ENCODE results near the gene EFCAB11.
A peak's percentile ranks its signal among the peaks of the same experiment; 100 is the strongest.

EFCAB11 gene

DNA sequence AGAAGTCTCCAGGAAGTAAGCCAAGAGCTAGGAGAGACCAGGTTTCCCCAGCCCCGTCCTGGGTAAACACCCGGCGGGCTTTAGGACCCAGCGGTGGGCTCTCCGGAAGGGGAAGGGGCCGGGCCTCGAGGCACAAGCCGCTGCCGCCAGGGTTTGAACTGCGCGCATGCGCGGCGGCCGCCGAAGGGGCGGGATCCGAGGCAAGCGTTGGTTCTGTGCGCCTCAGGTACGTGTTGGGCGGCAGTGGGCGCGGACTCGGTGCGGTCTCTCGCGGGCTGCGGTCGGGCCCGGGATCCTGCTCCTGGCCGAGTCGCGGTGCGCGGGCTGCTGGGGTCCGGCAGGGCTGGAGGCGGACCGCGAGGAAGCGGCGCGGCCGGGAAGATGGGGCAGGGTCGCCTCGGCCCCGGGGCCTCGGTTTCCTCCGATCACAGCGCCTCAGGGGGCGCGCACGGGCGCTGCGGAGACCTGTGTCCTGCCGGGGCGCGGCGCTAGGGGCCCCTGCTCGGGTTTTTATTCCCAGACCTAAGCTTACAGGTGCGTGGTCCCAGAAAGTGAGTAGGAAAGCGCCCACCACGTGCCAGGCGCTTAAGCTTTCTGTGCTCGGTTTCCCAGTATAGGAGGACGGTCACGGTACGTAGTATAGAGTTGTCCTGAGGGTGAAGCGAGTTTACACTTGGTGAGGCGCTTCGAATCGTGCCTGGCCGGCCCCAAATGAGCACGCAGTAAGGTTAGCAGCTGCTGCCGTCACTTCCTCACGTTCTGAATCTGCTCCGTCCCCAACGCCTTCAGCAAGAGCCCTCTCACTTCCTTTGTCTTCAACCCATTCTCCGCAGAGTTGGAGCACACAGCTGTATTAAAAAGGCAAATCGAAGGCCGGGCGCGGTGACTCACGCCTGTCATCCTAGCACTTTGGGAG, 1.5 kb upstream of the EFCAB11 start, which contains the start of gene TDP1:
Gene TDP1, plus strand, starts transcription at position 183 of the 916 bp plus-strand sequence. CDS start 7,188 bp downstream, outside the sequence.
- peak; percentile 90 for DNase-seq

- DNase-seq = peak; percentile 62
Measured at GRCh38 chr14:89955022-89955744, 653 bp upstream of the EFCAB11 start.

GRCh38 chr14:89953602-89954001, 928 bp downstream of the EFCAB11 start:
- DNase-seq = no peak

- DNase-seq = no peak
Measured at GRCh38 chr14:89952576-89952975, 2.0 kb downstream of the EFCAB11 start.

DNA sequence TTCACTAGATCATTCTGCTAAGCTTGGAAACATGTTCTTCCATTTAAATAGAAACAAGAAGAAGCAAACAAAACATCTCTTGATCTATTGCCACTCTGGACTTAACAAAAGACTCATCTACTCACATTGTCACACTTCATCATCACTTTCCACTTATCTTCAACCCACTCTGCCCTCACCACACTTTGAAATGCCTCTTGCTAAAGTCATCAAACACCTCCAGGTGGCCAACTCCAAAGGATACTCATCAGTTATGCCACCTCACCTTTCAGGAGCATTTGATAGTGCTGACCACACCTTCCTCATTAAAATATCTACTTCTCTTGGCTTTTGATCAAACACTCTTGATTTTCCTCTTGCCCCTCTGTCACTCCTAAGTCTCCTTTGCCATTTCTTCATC, 7.2 kb downstream of the EFCAB11 start:
- DNase-seq = no peak

DNA sequence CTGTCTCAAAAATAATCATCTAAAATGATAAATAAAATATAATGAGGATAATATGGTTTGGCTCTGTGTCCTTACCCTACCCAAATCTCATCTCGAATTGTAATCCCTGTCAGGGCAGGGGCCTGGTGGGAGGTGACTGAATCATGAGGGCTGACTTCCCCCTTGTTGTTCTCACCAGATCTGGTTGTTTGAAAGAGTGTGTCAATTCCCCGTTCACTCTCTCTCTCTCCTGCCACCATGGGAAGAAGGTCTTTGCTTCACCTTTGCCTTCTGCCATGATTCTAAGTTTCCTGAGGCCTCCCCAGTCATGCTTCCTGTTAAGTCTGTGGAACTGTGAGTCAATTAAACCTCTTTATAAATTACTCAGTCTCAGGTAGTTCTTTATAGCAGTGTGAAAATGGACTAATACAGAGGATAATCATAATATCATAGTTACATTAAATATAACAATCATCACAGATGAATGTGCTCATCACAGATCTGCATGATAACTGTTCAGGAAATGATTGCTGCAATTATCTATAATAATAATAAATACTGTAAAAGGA, 12.6 kb downstream of the EFCAB11 start:
- no peak for DNase-seq

GRCh38 chr14:89936654-89937185, 17.8 kb downstream of the EFCAB11 start:
- no peak for DNase-seq

DNA sequence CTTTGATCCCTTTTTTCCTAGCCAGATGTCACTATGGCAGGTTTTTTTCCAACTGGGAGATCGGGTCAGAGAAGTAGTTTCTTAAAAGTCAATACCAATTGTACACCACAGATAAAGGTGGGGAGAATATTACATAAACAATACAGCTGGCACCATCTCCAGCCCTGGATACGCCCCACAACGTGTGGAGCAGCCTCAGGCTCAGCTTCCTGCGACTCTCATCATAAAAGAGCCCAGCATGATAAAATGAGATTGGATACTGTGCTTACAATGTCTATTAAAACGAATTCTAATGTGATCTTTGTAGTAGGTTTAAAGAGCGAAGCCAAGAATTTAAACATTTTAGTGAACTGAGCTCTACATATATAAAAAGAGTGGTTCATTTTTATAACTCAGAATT, 21.5 kb downstream of the EFCAB11 start:
- DNase-seq = peak; percentile 83

DNA sequence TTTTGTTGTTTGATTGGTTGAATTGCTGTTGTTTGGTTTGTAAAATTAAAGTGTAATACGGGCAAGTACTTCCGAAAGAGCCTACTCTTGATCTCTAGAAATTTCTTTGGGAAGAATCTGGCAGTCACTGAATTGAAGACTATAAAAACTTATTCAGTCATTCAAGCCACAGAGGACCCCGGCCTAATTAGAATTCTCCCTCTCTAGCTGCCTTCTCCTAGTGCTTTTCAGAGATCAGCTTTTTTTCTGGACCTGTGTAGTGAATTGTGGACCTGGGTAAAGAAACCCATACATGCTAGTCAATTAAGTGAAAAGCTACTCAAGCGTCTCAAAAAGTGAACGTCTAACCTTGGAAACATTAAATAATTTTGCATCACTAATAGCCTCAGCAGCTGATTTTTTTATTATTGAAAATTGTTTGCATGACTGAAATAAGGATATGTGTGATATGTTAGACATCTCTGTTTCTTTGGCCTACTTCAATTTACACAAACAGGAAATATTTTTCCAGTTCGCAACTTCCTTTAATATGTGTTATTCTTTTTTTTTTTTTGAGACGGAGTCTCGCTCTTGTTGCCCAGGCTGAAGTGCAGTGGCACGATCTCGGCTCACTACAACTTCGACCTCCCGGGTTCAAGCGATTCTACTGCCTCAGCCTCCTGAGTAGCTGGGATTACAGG, 27.2 kb downstream of the EFCAB11 start:
- DNase-seq = no peak

- no peak for DNase-seq
Measured at GRCh38 chr14:89926694-89927093, 27.8 kb downstream of the EFCAB11 start.

- no peak for DNase-seq
Measured at GRCh38 chr14:89924268-89924667, 30.3 kb downstream of the EFCAB11 start.

GRCh38 chr14:89922031-89922907, 32.3 kb downstream of the EFCAB11 start:
- DNase-seq = no peak

DNA sequence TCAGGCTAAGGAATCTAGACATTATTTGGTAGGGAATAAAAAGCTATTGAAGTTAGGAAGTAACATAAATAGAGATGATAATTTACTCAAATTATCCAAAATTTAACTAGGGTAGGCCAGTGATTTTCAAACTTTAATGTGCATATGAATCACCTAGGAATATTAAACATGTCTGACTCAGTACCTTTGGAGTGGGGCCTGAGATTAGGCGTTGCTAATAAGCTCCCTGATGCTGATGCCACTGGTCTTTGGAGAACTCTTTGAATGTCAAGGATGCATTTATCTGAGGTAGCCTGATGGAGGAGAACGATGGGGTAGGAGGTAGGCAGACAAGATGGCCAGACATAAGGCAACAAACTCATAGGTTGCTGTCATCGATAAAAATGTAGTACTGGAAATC, 33.2 kb downstream of the EFCAB11 start:
- no peak for DNase-seq

DNA sequence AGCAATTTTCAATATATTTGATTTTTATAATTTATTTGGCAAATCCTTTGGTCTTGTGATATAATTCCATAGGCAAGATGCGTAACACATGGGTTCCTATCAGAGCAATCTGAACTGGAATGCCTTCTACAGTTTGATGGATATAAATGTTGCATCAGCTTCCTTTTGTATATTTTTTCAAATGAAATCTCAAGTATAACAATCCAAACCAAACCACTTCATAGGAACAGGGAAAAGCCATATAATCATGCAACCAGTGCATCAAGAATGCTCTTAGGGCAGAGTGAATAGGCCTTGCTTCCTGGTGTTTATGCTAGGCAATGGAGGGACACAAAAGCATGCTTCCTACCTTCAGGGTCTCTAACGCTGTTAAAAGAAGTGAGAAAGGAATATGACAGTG, 34.5 kb downstream of the EFCAB11 start:
- DNase-seq = no peak

DNA sequence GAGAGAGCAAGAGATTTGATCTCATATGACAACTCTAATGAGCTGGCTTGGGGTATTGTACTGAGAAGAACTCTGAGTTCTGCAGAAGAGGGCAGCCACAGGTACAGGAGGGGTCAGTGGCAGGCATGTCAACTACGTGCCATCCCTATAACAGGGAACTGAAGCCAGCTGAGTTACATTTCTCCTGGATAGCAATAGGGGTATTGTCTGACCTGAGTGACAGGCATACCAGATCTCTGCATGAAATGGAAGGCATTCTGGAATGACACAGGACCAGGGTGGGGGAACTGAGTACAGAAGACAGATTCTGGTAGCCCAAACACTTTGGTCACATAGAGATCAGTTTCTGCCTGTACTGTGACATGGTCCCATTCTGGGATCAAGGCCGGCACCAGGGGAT, 35.8 kb downstream of the EFCAB11 start:
- no peak for DNase-seq

DNA sequence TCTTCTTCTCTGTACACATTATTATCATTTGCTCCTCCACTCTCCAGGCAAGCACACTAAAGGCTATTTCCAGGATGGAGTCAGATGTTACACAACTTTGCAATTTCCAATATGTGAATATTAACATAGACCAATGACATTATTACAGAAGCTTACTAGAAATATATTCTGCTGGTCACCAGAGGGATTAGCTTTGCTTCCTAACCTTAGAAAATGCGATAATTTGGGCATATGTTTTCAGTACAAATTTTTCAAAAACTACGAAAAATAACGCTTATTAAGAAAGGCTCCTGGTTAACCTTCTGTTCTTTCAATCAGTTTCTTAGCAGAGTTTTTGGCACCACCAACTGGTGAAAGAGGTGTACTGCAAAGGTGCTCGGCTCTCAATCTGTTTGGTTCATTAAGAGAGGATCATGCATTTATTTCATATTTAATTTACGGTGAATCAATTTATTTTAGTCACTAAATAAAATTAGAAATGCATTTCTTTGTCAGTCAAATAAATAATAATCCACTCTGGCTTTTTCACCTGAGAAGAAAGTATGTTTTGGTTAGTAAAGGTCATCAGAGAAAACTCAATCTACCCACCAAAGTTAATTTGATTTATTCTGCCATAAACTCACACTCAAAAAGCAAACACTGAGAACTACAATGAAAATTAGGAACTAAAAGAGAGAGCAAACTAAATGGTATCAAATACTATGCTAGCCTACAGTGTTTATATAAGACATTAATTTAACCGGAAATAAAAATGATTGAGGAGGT, 39.2 kb downstream of the EFCAB11 start:
- DNase-seq = peak; percentile 22

DNA sequence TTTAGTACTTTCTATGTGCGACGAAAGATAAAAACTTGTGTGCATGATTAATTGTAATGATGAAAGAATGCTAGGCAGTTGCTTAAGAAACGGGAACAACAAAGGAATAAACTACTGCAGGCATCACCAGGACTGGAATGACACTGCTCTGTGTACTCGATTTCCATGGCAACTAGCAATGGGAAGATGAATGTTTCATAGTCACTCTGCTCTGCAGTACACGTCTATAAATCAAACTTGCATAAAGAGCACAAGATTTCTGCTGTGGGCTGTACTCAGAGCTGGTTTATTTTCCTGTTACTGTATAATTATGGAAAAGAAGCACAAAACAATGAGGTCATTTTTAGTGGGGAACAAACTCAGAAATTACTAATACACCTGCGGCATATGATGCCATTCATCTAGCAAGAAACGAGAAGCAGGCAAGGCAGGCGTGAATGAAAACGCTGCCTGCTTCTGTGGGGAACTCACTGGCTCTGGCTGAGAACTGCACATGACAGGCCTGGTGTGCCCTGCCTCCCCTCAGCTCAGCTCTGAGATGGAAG, 41.8 kb downstream of the EFCAB11 start:
- peak; percentile 58 for DNase-seq

DNA sequence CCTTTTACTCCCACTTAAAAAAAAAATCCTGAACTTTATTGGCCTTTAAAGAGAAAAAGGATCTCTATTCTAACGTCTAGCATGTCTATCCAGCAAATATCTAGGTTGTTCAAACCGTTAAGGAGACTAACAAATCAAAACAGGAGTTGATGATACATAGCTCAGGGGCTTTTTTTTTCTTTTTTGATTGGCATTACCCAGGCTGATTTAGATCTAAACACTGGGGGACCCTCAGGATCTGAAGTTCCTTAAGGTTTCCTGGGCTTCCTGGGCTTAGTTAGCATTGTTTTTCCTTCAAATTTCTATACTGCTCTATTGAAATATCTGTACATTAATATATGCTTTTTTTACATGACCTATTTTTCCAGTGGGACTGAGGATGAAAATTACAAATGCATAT, 42.3 kb downstream of the EFCAB11 start:
- DNase-seq = no peak

DNA sequence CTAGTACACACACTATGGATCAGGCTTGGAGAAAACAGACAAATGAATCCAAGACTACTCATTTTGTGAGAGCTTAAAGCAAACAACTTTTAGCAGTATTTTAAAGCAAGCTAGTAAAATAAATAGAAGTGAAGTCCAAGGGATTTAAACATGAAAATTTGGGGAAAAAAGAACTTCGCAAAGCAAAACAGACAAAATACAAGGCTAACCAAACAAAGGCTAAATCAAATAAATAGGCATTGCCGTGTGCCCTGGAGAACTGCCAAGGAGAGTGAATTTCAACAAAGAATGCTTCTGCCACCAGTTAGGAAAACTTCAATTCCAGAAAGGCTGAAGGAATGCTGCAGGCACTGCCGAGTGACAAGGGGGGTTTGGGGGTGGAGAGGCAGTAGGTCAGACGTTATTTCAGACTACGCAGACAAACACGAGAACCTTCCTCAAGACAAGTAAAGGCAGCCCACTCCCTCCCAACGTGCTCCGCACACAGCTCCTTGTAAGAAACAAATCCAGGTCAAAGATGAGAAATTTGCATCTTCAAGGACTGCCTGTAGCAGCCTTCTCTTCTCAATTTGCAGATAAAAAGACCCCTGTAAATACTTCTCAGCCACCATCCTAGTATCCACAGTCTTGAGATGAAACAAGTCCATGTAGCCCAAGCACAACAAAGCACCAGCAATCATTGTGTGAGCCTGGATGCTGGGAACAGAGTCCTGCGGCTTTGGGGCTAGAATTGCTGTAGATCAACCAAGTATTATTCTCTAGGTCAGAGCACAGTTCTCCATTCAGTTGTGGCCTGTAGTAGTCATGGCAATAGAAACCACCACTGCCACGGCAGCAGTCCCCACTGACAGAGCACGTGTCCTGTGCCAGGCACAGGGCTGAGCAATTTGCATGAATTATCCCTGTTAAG, 43.3 kb downstream of the EFCAB11 start:
- peak; percentile 34 for DNase-seq

- DNase-seq = no peak
Measured at GRCh38 chr14:89910691-89911009, 43.9 kb downstream of the EFCAB11 start.
